ENCODE measurements around the gene DCPS. TPM values are rescaled to one million over a fixed set of nuclear protein-coding genes. Genes with fewer than 3 reads are reported as not detected.

DCPS gene
- total RNA-seq, 1 donor from 2014 or later = 18.6 TPM

- no peaks in the 10 kb centered on the region for H3K36me3 ChIP-seq
- no peak overlapping the region for H3K4me3 ChIP-seq
- H3F3A ChIP-seq (ENCODE audit: low read depth) = peaks cover 8% of the 10 kb centered on the region
- no peak overlapping the region for H3K27ac ChIP-seq
- no peaks in the 10 kb centered on the region for H3K9me3 ChIP-seq (ENCODE audit: low read depth)
- DNase-seq (ENCODE audit: low spot score) = no peak
- peaks cover 41% of the 10 kb centered on the region for H4K20me1 ChIP-seq (ENCODE audit: low read depth)
- H3K4me1 Mint-ChIP-seq = peaks cover 35% of the 10 kb centered on the region
- peaks cover 9% of the 10 kb centered on the region for H3K27me3 Mint-ChIP-seq (ENCODE audit: insufficient read depth, low read depth)
- no peak overlapping the region for H2AFZ ChIP-seq (replicated peaks)
- no peak overlapping the region for H3K4me2 ChIP-seq
- no peaks in the 10 kb centered on the region for H3K79me2 ChIP-seq (ENCODE audit: low read depth)
- no peak overlapping the region for H3K9ac ChIP-seq
- H3K4me1 ChIP-seq = peaks cover 18% of the 10 kb centered on the region
- H3K9me3 Mint-ChIP-seq = no peaks in the 10 kb centered on the region
- H3K27ac Mint-ChIP-seq = no peak overlapping the region
- TF ChIP-seq CTCF (IDR thresholded peaks at IDR 0.05) (no peak), EZH2phosphoT487 (IDR thresholded peaks at IDR 0.05) (no peak), EZH2 (IDR thresholded peaks at IDR 0.05) (no peak)
- H3K4me3 Mint-ChIP-seq = no peak overlapping the region
- H3K36me3 Mint-ChIP-seq = peaks cover 30% of the 10 kb centered on the region
- no peaks in the 10 kb centered on the region for H3K27me3 ChIP-seq
Measured at GRCh38 chr11:126341760-126342161, 37.9 kb downstream of the DCPS start.

GRCh38 chr11:126343051-126343450 is 39.2 kb downstream of the DCPS start:
- peaks cover 30% of the 10 kb centered on the region for H3K36me3 Mint-ChIP-seq

GRCh38 chr11:126344141-126345080 is 40.6 kb downstream of the DCPS start:
- Histone ChIP-seq H3K79me2 (ENCODE audit: low read depth) (peaks cover 11% of the 10 kb centered on the region), H3K9ac (no peak overlapping the region), H3K4me3 (no peak overlapping the region), H4K20me1 (ENCODE audit: low read depth) (peaks cover 47% of the 10 kb centered on the region), H3K27me3 (no peaks in the 10 kb centered on the region), H3K27ac (no peak overlapping the region), H3K9me3 (ENCODE audit: low read depth) (no peaks in the 10 kb centered on the region), H3K4me1 (peaks cover 17% of the 10 kb centered on the region), H2AFZ (replicated peaks) (no peak overlapping the region), H3F3A (ENCODE audit: low read depth) (peaks cover 8% of the 10 kb centered on the region), H3K4me2 (no peak overlapping the region), H3K36me3 (no peaks in the 10 kb centered on the region)
- DNase-seq (ENCODE audit: low spot score) = no peak
- peaks cover 10% of the 10 kb centered on the region for H3K27me3 Mint-ChIP-seq (ENCODE audit: insufficient read depth, low read depth)
- peaks cover 34% of the 10 kb centered on the region for H3K4me1 Mint-ChIP-seq
- TF ChIP-seq EZH2 (IDR thresholded peaks at IDR 0.05) (no peak), CTCF (IDR thresholded peaks at IDR 0.05) (no peak), EZH2phosphoT487 (IDR thresholded peaks at IDR 0.05) (no peak)
- H3K36me3 Mint-ChIP-seq = peaks cover 32% of the 10 kb centered on the region
- H3K9me3 Mint-ChIP-seq = no peaks in the 10 kb centered on the region
- peak overlapping the region; percentile 22 for H3K27ac Mint-ChIP-seq
- H3K4me3 Mint-ChIP-seq = no peak overlapping the region

More at GRCh38 chr11:126343051-126343450, 39.2 kb downstream of the DCPS start:
- no peak for DNase-seq (ENCODE audit: low spot score)
- Histone ChIP-seq H3F3A (ENCODE audit: low read depth) (peaks cover 8% of the 10 kb centered on the region), H3K27ac (no peak overlapping the region), H3K79me2 (ENCODE audit: low read depth) (no peaks in the 10 kb centered on the region), H3K27me3 (no peaks in the 10 kb centered on the region), H4K20me1 (ENCODE audit: low read depth) (peaks cover 49% of the 10 kb centered on the region), H2AFZ (replicated peaks) (no peak overlapping the region), H3K4me3 (no peak overlapping the region), H3K36me3 (no peaks in the 10 kb centered on the region), H3K4me2 (no peak overlapping the region), H3K9me3 (ENCODE audit: low read depth) (no peaks in the 10 kb centered on the region), H3K4me1 (peaks cover 18% of the 10 kb centered on the region), H3K9ac (no peak overlapping the region)
- H3K27me3 Mint-ChIP-seq (ENCODE audit: insufficient read depth, low read depth) = peaks cover 9% of the 10 kb centered on the region
- H3K4me3 Mint-ChIP-seq = no peak overlapping the region
- H3K4me1 Mint-ChIP-seq = peaks cover 33% of the 10 kb centered on the region
- no peak for TF ChIP-seq EZH2phosphoT487 (IDR thresholded peaks at IDR 0.05)
- no peak for TF ChIP-seq CTCF (IDR thresholded peaks at IDR 0.05)
- TF ChIP-seq EZH2 (IDR thresholded peaks at IDR 0.05) = no peak
- no peaks in the 10 kb centered on the region for H3K9me3 Mint-ChIP-seq
- H3K27ac Mint-ChIP-seq = no peak overlapping the region
